Vagina (tissue), 2 donors: ENCODE results near the gene GLO1. TPM values are rescaled to one million over a fixed set of nuclear protein-coding genes. Genes with fewer than 3 reads are reported as not detected.

Experiments
- DNase-seq, 2 donors: peaks; one replicate each; pipeline ENCODE4 v3.0.0-alpha.2; 2017; ENCODE audit errors: extremely low spot score in 2 of 2
- H3K27ac ChIP-seq: fragments of 200-600 bp; sonication (generic); one replicate; pipeline ENCODE4 v1.5.1; 2019
- H3K27me3 ChIP-seq: fragments of 200-600 bp; sonication (generic); one replicate; pipeline ENCODE4 v1.5.1; 2019
- H3K36me3 ChIP-seq, 2 donors: fragments of 200-600 bp; sonication (generic); one replicate each; pipeline ENCODE4 v1.5.1; 2017 to 2019
- H3K4me1 ChIP-seq: fragments of 200-600 bp; sonication (generic); one replicate; pipeline ENCODE4 v1.5.1; 2019
- H3K4me3 ChIP-seq, 2 donors: fragments of 200-600 bp; sonication (generic); 1 replicate in 1 of 2; 2 replicates in 1 of 2; pipeline ENCODE4 v1.5.1; 2016 to 2019
- H3K9me3 ChIP-seq: fragments of 200-600 bp; sonication (generic); one replicate; pipeline ENCODE4 v1.5.1; 2019
- CTCF ChIP-seq, 3 experiments: fragments of 450-650 bp in 2 of 3; fragments of 200-600 bp in 1 of 3; sonication (generic) in 1 of 3; IDR thresholded peaks; one replicate each; pipeline ENCODE4 v1.5.1; 2017 to 2019; ENCODE audit warnings: antibody characterized with exemption in 3 of 3, mild to moderate bottlenecking in 2 of 3, moderate library complexity in 2 of 3
- POLR2A ChIP-seq, 2 donors: fragments of 450-650 bp; IDR thresholded peaks; one replicate each; pipeline ENCODE4 v1.6.1; 2017; ENCODE audit warnings: antibody characterized with exemption in 2 of 2, mild to moderate bottlenecking in 2 of 2, moderate library complexity in 2 of 2
- POLR2AphosphoS5 ChIP-seq, 2 donors: sonication (generic); formaldehyde crosslinking; IDR thresholded peaks; one replicate each; pipeline ENCODE4 v1.9.0; 2017; ENCODE audit warnings: antibody characterized with exemption in 2 of 2, mild to moderate bottlenecking in 2 of 2, low read depth in 1 of 2; ENCODE audit not compliant: insufficient read depth in 1 of 2
- intact Hi-C: fragments of 100-400 bp; cut with DNase I; formaldehyde crosslinking; loops from one replicate; pipeline ENCODE4 v1.15.1; 2023
- total RNA-seq: library from RNA; depleted of rRNA; stranded (reverse); fragments of >200 nt; gene quantifications from one replicate; pipeline ENCODE4 v1.2.3, GENCODE V29; 2016

Gene GLO1
- total RNA-seq, 1 donor from 2014 or later: 59.7 TPM

DNA sequence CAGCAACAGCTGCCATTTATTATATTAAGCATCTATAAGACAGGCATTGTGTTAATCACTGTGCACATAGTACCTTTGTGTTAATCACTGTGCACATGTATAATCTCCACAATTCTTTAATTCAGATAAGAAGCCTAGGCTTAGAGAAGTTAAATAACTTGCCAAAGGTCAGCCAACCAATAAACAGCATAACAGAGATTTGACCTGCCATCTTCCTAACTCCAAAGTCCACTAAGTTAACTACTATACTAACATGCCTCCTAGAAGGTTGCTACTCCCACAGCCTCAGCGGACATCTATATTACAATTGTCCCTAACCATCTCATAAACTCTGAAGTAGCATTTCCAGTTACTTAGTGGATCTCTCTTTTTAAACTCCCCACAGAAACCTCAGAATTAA is 66.9 kb downstream of the GLO1 start:
- no peak for DNase-seq
- no peaks in the 10 kb centered on the region for H3K27me3 ChIP-seq
- no peaks in the 10 kb centered on the region for H3K36me3 ChIP-seq
- no peak overlapping the region for H3K4me3 ChIP-seq
- H3K27ac ChIP-seq: no peak overlapping the region
- intact Hi-C loops: no loop called here
- H3K9me3 ChIP-seq: no peaks in the 10 kb centered on the region
- H3K4me1 ChIP-seq: peaks cover 13% of the 10 kb centered on the region
- TF ChIP-seq POLR2A (IDR thresholded peaks at IDR 0.05) (no peak), CTCF (IDR thresholded peaks at IDR 0.05) (no peak), POLR2AphosphoS5 (IDR thresholded peaks at IDR 0.05; ENCODE audit: insufficient read depth in 1 of 2, low read depth in 1 of 2) (no peak)

- no peaks in the 10 kb centered on the region for H3K36me3 ChIP-seq
- no peak for DNase-seq
- no peaks in the 10 kb centered on the region for H3K9me3 ChIP-seq
- no peak overlapping the region for H3K27ac ChIP-seq
- TF ChIP-seq CTCF (IDR thresholded peaks at IDR 0.05) (no peak), POLR2A (IDR thresholded peaks at IDR 0.05) (no peak), POLR2AphosphoS5 (IDR thresholded peaks at IDR 0.05; ENCODE audit: insufficient read depth in 1 of 2, low read depth in 1 of 2) (no peak)
- intact Hi-C loops: no loop called here
- no peak overlapping the region for H3K4me3 ChIP-seq
- H3K27me3 ChIP-seq: no peaks in the 10 kb centered on the region
- peaks cover 6% of the 10 kb centered on the region for H3K4me1 ChIP-seq
Measured at GRCh38 chr6:38634518-38634917, 68.4 kb downstream of the GLO1 start.

DNA sequence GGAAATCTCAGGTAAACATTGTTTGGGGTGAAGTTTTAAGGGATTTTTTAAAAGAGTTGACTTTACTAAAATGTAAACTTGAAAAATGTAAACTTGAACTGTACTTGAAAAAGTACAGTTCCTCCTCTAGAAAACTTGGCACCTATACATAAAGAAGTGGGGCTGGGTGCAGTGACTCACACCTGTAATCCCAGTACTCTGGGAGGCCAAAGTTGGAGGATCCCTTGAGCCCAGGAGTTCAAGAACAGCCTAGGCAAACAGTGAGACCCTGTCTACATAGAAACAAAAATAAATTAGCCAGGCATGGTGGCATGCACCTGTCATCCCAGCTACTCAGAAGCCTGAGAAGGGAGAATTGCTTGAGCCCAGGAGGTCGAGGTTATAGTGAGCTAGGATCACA is 70.5 kb downstream of the GLO1 start:
- Histone ChIP-seq H3K36me3 (no peaks in the 10 kb centered on the region), H3K9me3 (no peaks in the 10 kb centered on the region), H3K4me3 (no peak overlapping the region), H3K27ac (no peak overlapping the region), H3K4me1 (no peaks in the 10 kb centered on the region), H3K27me3 (no peaks in the 10 kb centered on the region)
- TF ChIP-seq CTCF (IDR thresholded peaks at IDR 0.05) (no peak), POLR2A (IDR thresholded peaks at IDR 0.05) (no peak), POLR2AphosphoS5 (IDR thresholded peaks at IDR 0.05; ENCODE audit: insufficient read depth in 1 of 2, low read depth in 1 of 2) (no peak)
- no peak for DNase-seq
- intact Hi-C loops: no loop called here

GRCh38 chr6:38631186-38631783 is 71.7 kb downstream of the GLO1 start:
- H3K4me1 ChIP-seq: no peaks in the 10 kb centered on the region
- no peak for DNase-seq
- H3K27me3 ChIP-seq: no peaks in the 10 kb centered on the region
- H3K4me3 ChIP-seq: no peak overlapping the region
- no peaks in the 10 kb centered on the region for H3K9me3 ChIP-seq
- H3K27ac ChIP-seq: no peak overlapping the region
- intact Hi-C loops: no loop called here
- TF ChIP-seq POLR2A (IDR thresholded peaks at IDR 0.05) (no peak), POLR2AphosphoS5 (IDR thresholded peaks at IDR 0.05; ENCODE audit: insufficient read depth in 1 of 2, low read depth in 1 of 2) (no peak), CTCF (IDR thresholded peaks at IDR 0.05) (no peak)
- H3K36me3 ChIP-seq: no peaks in the 10 kb centered on the region

Other genes with a start within 250 kb of the GLO1 start
- 24.1 TPM for gene BTBD9, start 63.2 kb downstream of the GLO1 start, total RNA-seq
- not detected for gene DNAH8, start 12.2 kb upstream of the GLO1 start, total RNA-seq